Upper lobe of left lung (tissue), 4 donors: ENCODE results near the gene CDCA5.

Experiments used
- CTCF ChIP-seq, 6 experiments: fragments of 450-650 bp in 4 of 6; fragments of 200-600 bp in 2 of 6; sonication (generic) in 2 of 6; IDR thresholded peaks; one replicate each; pipeline ENCODE4 v1.5.1; 2016 to 2019; ENCODE audit warnings: antibody characterized with exemption in 6 of 6
- POLR2A ChIP-seq, 4 donors: fragments of 450-650 bp; IDR thresholded peaks; one replicate each; pipeline ENCODE4 v1.5.1; 2016 to 2017; ENCODE audit warnings: antibody characterized with exemption in 4 of 4, mild to moderate bottlenecking in 2 of 4

- TF ChIP-seq CTCF (IDR thresholded peaks at IDR 0.05) (no peak), POLR2A (IDR thresholded peaks at IDR 0.05) (no peak)
These were observed 947 bp upstream of the CDCA5 start for GRCh38 chr11:65084598-65085375.
